Measurements from ENCODE around the gene SYNJ1. TPM values are rescaled to one million over a fixed set of nuclear protein-coding genes. Genes with fewer than 3 reads are reported as not detected.

SYNJ1 gene
- total and polyA plus RNA-seq, 2 of the 13 experiments (the other 11 are each of a cell fraction or from before 2014, with no cell fraction given) = 2.0 to 2.7 TPM

DNA sequence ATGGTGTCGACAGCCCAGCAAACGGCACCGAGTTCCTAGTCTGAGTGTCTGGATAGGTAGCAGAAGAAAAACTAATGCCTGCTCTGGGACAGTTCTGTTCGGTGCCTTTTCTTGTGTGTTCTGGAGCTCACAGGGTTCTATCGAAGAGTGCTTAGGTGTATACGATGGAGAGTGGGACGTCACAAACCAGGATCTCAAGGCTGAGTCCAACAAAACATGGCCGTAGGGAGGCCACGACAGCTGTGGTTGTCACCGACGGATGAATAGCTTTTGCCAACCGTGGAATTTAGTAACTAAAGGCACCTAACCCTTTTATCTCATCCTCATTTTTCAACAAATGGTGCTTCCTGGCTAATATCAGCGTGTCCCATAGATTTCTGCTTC is 635 bp upstream of the SYNJ1 start (continued):
- peak; percentile 87 for TF ChIP-seq ZNF557 (CRISPR knock-in tag; IDR thresholded peaks at IDR 0.05)
- 0 out of 2 replicates have a peak, but pooled peaks have one; percentile 18 for TF ChIP-seq ZNF850 (CRISPR knock-in tag; conservative IDR thresholded peaks at IDR 0.05)
- TF ChIP-seq KAT7 (CRISPR knock-in tag; IDR thresholded peaks at IDR 0.05; ENCODE audit: borderline replicate concordance) = no peak
- 0 out of 2 replicates have a peak, but pooled peaks have one; percentile 7 for TF ChIP-seq KDM5B (CRISPR knock-in tag; IDR thresholded peaks at IDR 0.05; ENCODE audit: borderline replicate concordance)
- no peak for TF ChIP-seq ZNF567 (CRISPR knock-in tag; IDR thresholded peaks at IDR 0.05; ENCODE audit: borderline replicate concordance)
- no peak for TF ChIP-seq ZKSCAN8 (CRISPR knock-in tag; IDR thresholded peaks at IDR 0.05; ENCODE audit: borderline replicate concordance)
- TF ChIP-seq, protein P1, sequence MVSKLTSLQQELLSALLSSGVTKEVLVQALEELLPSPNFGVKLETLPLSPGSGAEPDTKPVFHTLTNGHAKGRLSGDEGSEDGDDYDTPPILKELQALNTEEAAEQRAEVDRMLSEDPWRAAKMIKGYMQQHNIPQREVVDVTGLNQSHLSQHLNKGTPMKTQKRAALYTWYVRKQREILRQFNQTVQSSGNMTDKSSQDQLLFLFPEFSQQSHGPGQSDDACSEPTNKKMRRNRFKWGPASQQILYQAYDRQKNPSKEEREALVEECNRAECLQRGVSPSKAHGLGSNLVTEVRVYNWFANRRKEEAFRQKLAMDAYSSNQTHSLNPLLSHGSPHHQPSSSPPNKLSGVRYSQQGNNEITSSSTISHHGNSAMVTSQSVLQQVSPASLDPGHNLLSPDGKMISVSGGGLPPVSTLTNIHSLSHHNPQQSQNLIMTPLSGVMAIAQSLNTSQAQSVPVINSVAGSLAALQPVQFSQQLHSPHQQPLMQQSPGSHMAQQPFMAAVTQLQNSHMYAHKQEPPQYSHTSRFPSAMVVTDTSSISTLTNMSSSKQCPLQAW (CRISPR knock-in tag; IDR thresholded peaks at IDR 0.05) = no peak
- TF ChIP-seq ZNF7 (CRISPR knock-in tag; IDR thresholded peaks at IDR 0.05) = peak; percentile 3; the same call in 1 of the 2 replicates
- TF ChIP-seq NAIF1 (CRISPR knock-in tag; IDR thresholded peaks at IDR 0.05; ENCODE audit: borderline replicate concordance) = no peak
- TF ChIP-seq ZNF724P (CRISPR knock-in tag; IDR thresholded peaks at IDR 0.05; ENCODE audit: borderline replicate concordance) = no peak
- no peak for TF ChIP-seq KAT8 (CRISPR knock-in tag; IDR thresholded peaks at IDR 0.05)
- TF ChIP-seq ZNF460 (CRISPR knock-in tag; IDR thresholded peaks at IDR 0.05; ENCODE audit: borderline replicate concordance) = no peak
- 0 out of 2 replicates have a peak, but pooled peaks have one; percentile 11 for TF ChIP-seq MZF1 (CRISPR knock-in tag; IDR thresholded peaks at IDR 0.05; ENCODE audit: borderline replicate concordance)
- TF ChIP-seq, protein P2, sequence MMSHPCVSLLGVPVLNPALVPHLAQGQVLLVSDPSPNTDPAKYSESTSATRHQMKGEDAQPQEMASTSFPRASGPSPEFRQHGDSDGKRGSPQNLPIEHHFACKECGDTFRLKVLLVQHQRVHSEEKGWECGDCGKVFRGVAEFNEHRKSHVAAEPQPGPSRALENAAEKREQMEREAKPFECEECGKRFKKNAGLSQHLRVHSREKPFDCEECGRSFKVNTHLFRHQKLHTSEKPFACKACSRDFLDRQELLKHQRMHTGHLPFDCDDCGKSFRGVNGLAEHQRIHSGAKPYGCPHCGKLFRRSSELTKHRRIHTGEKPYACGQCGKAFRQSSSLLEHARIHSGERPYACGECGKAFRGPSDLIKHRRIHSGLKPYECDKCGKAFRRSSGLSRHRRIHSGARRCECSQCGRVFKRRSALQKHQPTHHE (CRISPR knock-in tag; IDR thresholded peaks at IDR 0.05; ENCODE audit: borderline replicate concordance) = 0 out of 2 replicates have a peak, but pooled peaks have one; percentile 9
- TF ChIP-seq, protein P3, sequence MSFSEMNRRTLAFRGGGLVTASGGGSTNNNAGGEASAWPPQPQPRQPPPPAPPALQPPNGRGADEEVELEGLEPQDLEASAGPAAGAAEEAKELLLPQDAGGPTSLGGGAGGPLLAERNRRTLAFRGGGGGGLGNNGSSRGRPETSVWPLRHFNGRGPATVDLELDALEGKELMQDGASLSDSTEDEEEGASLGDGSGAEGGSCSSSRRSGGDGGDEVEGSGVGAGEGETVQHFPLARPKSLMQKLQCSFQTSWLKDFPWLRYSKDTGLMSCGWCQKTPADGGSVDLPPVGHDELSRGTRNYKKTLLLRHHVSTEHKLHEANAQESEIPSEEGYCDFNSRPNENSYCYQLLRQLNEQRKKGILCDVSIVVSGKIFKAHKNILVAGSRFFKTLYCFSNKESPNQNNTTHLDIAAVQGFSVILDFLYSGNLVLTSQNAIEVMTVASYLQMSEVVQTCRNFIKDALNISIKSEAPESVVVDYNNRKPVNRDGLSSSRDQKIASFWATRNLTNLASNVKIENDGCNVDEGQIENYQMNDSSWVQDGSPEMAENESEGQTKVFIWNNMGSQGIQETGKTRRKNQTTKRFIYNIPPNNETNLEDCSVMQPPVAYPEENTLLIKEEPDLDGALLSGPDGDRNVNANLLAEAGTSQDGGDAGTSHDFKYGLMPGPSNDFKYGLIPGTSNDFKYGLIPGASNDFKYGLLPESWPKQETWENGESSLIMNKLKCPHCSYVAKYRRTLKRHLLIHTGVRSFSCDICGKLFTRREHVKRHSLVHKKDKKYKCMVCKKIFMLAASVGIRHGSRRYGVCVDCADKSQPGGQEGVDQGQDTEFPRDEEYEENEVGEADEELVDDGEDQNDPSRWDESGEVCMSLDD (CRISPR knock-in tag; IDR thresholded peaks at IDR 0.05; ENCODE audit: borderline replicate concordance) = peak; percentile 6; the same call in 1 of the 2 replicates
- TF ChIP-seq, protein P4, sequence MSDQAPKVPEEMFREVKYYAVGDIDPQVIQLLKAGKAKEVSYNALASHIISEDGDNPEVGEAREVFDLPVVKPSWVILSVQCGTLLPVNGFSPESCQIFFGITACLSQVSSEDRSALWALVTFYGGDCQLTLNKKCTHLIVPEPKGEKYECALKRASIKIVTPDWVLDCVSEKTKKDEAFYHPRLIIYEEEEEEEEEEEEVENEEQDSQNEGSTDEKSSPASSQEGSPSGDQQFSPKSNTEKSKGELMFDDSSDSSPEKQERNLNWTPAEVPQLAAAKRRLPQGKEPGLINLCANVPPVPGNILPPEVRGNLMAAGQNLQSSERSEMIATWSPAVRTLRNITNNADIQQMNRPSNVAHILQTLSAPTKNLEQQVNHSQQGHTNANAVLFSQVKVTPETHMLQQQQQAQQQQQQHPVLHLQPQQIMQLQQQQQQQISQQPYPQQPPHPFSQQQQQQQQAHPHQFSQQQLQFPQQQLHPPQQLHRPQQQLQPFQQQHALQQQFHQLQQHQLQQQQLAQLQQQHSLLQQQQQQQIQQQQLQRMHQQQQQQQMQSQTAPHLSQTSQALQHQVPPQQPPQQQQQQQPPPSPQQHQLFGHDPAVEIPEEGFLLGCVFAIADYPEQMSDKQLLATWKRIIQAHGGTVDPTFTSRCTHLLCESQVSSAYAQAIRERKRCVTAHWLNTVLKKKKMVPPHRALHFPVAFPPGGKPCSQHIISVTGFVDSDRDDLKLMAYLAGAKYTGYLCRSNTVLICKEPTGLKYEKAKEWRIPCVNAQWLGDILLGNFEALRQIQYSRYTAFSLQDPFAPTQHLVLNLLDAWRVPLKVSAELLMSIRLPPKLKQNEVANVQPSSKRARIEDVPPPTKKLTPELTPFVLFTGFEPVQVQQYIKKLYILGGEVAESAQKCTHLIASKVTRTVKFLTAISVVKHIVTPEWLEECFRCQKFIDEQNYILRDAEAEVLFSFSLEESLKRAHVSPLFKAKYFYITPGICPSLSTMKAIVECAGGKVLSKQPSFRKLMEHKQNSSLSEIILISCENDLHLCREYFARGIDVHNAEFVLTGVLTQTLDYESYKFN (CRISPR knock-in tag; conservative IDR thresholded peaks at IDR 0.05) = no peak
- TF ChIP-seq EP300 (IDR thresholded peaks at IDR 0.05; ENCODE audit: low read depth in 2 of 2, low read length in 2 of 2) = no peak
- peak; percentile 10; the same call in 1 of the 2 replicates for TF ChIP-seq EP300 (CRISPR knock-in tag; IDR thresholded peaks at IDR 0.05; ENCODE audit: borderline replicate concordance)
- TF ChIP-seq, protein P5, sequence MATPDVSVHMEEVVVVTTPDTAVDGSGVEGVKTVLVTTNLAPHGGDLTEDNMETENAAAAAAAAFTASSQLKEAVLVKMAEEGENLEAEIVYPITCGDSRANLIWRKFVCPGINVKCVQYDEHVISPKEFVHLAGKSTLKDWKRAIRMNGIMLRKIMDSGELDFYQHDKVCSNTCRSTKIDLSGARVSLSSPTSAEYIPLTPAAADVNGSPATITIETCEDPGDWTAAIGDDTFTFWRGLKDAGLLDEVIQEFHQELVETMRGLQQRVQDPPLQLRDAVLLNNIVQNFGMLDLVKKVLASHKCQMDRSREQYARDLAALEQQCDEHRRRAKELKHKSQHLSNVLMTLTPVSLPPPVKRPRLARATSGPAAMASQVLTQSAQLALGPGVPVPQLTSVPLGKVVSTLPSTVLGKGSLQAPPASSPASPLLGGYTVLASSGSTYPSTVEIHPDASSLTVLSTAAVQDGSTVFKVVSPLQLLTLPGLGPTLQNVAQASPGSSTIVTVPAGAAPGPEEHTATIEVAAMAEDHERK (CRISPR knock-in tag; IDR thresholded peaks at IDR 0.05; ENCODE audit: low read depth) = no peak
